CD14-positive monocyte (primary cell): ENCODE measurements around the gene ANKRD12. TPM values are rescaled to one million over a fixed set of nuclear protein-coding genes. Genes with fewer than 3 reads are reported as not detected.
A peak's percentile ranks its signal among the peaks of the same experiment; 100 is the strongest.
"Not testable (repeated sequence)": the region's sequence is repeated elsewhere in the genome, so short reads cannot be mapped to it uniquely, and the experiment has no call there.

Experiments
- DNase-seq, 3 donors: peaks; one replicate each; pipeline ENCODE4 v3.0.0-alpha.2; 2011 to 2022
- H2AFZ ChIP-seq: 2 replicates; pipeline ENCODE4 v1.6.0; 2012; ENCODE audit warnings: mild to moderate bottlenecking, low read depth, low read length, inconsistent platforms; ENCODE audit not compliant: insufficient read depth, poor library complexity, severe bottlenecking
- H3K27ac ChIP-seq, 2 donors: 1 replicate in 1 of 2; 2 replicates in 1 of 2; pipeline ENCODE4 v1.5.1; 2012 to 2013; ENCODE audit warnings: low read length in 2 of 2, control low read depth in 1 of 2, inconsistent platforms in 1 of 2, low read depth in 1 of 2, mild to moderate bottlenecking in 1 of 2
- H3K27me3 ChIP-seq, 2 donors: one replicate each; pipeline versions ENCODE4 v1.6.0 to v1.6.1; 2011 to 2013; ENCODE audit warnings: low read length in 2 of 2; ENCODE audit not compliant: control insufficient read depth in 2 of 2, insufficient read depth in 2 of 2
- H3K36me3 ChIP-seq, 2 donors: replicated peaks in 1 of 2; 1 replicate in 1 of 2; 2 replicates in 1 of 2; pipeline versions ENCODE4 v1.5.1 to v1.6.1; 2012 to 2013; ENCODE audit warnings: low read length in 2 of 2, control low read depth in 1 of 2, inconsistent platforms in 1 of 2, mild to moderate bottlenecking in 1 of 2; ENCODE audit not compliant: insufficient read depth in 2 of 2, control insufficient read depth in 1 of 2
- H3K4me1 ChIP-seq, 2 donors: 1 replicate in 1 of 2; 2 replicates in 1 of 2; pipeline versions ENCODE4 v1.5.1 to v1.6.1; 2012 to 2013; ENCODE audit warnings: low read length in 2 of 2, control low read depth in 1 of 2, inconsistent platforms in 1 of 2, mild to moderate bottlenecking in 1 of 2, moderate library complexity in 1 of 2; ENCODE audit not compliant: insufficient read depth in 2 of 2, control insufficient read depth in 1 of 2
- H3K4me2 ChIP-seq: replicated peaks from 2 replicates; pipeline ENCODE3; 2012; ENCODE audit warnings: low read length, moderate library complexity, mild to moderate bottlenecking; ENCODE audit not compliant: poor library complexity, severe bottlenecking; ENCODE audit errors: extremely low read depth
- H3K4me3 ChIP-seq, 3 experiments: fragments of 200-600 bp in 1 of 3; sonication (generic) in 1 of 3; replicated peaks in 1 of 3; 1 replicate in 2 of 3; 2 replicates in 1 of 3; pipeline ENCODE4 v1.5.1; 2011 to 2013; ENCODE audit warnings: low read length in 3 of 3, mild to moderate bottlenecking in 3 of 3, control low read depth in 2 of 3, low read depth in 2 of 3, inconsistent platforms in 1 of 3, moderate library complexity in 1 of 3
- H3K79me2 ChIP-seq: 2 replicates; pipeline ENCODE4 v1.6.0; 2012; ENCODE audit warnings: mild to moderate bottlenecking, control low read depth, inconsistent platforms, low read length, moderate library complexity; ENCODE audit not compliant: insufficient read depth
- H3K9ac ChIP-seq: 2 replicates; pipeline ENCODE4 v1.6.0; 2017; ENCODE audit warnings: low read length, mild to moderate bottlenecking; ENCODE audit not compliant: insufficient read depth, poor library complexity, severe bottlenecking
- H3K9me3 ChIP-seq, 2 donors: replicated peaks in 1 of 2; 1 replicate in 1 of 2; 2 replicates in 1 of 2; pipeline versions ENCODE4 v1.5.1 to v1.6.1; 2012 to 2013; ENCODE audit warnings: low read length in 2 of 2, control low read depth in 1 of 2; ENCODE audit not compliant: control insufficient read depth in 1 of 2, insufficient read depth in 1 of 2
- H4K20me1 ChIP-seq: 2 replicates; pipeline ENCODE4 v1.6.0; 2012; ENCODE audit warnings: mild to moderate bottlenecking, low read length, control low read depth, moderate library complexity; ENCODE audit not compliant: insufficient read depth
- H3K27ac Mint-ChIP-seq, 7 donors: one replicate each; pipeline ENCODE4 v1.8.0; 2020; ENCODE audit warnings: mild to moderate bottlenecking in 7 of 7, mixed read lengths in 7 of 7, moderate library complexity in 6 of 7, inconsistent platforms in 2 of 7
- H3K27me3 Mint-ChIP-seq, 3 donors: one replicate each; pipeline ENCODE4 v1.8.0; 2021 to 2022; ENCODE audit warnings: low read depth in 3 of 3, mild to moderate bottlenecking in 3 of 3, mixed read lengths in 3 of 3, moderate library complexity in 3 of 3, inconsistent platforms in 1 of 3
- H3K36me3 Mint-ChIP-seq, 2 donors: one replicate each; pipeline ENCODE4 v1.8.0; 2020; ENCODE audit warnings: mixed read lengths in 2 of 2, inconsistent platforms in 1 of 2, mild to moderate bottlenecking in 1 of 2
- H3K4me1 Mint-ChIP-seq: one replicate; pipeline ENCODE4 v1.8.0; 2020; ENCODE audit warnings: mild to moderate bottlenecking, mixed read lengths
- H3K4me3 Mint-ChIP-seq, 2 donors: one replicate each; pipeline ENCODE4 v1.8.0; 2020; ENCODE audit warnings: mild to moderate bottlenecking in 2 of 2, mixed read lengths in 2 of 2, moderate library complexity in 1 of 2
- H3K9me3 Mint-ChIP-seq, 7 donors: one replicate each; pipeline ENCODE4 v1.8.0; 2020 to 2022; ENCODE audit warnings: mixed read lengths in 7 of 7, mild to moderate bottlenecking in 6 of 7, moderate library complexity in 6 of 7, inconsistent platforms in 2 of 7
- CTCF ChIP-seq: fragments of 200-600 bp; IDR thresholded peaks from one replicate; pipeline ENCODE4 v1.8.0; 2022; ENCODE audit warnings: antibody characterized with exemption, mild to moderate bottlenecking
- WGBS: methylation state at CpG from one replicate; pipeline ENCODE4 v1.1.5; 2013; ENCODE audit warnings: missing lambda C conversion rate; ENCODE audit not compliant: insufficient coverage; 5-methylcytosine and 5-hydroxymethylcytosine counted together
- intact Hi-C, 2 donors: fragments of 100-400 bp; cut with micrococcal nuclease; formaldehyde crosslinking; loops; one replicate each; pipeline versions ENCODE4 v1.15.0 to v1.15.1; 2023
- polyA plus RNA-seq, 3 donors: library from polyadenylated mRNA; depleted of rRNA in 1 of 3; unstranded in 2 of 3; stranded (reverse) in 1 of 3; fragments of 300-500 nt in 2 of 3; fragments of >200 nt in 1 of 3; fragmentation: Illumina TruSeq in 2 of 3; gene quantifications; 1 replicate in 2 of 3; 2 replicates in 1 of 3; pipeline ENCODE4 v1.2.3, GENCODE V29; 2012 to 2021

ANKRD12 gene
- polyA plus RNA-seq, 3 donors, result 9.3 to 15.5 (median 15.4) TPM

- no peaks in the 10 kb centered on the region for H3K36me3 Mint-ChIP-seq
- Histone ChIP-seq H3K9ac (no peak overlapping the region), H3K9me3 (no peaks in the 10 kb centered on the region), H4K20me1 (no peaks in the 10 kb centered on the region), H3K4me1 (peaks cover 25 to 30% of the 10 kb centered on the region in 2 donors), H3K27me3 (no peaks in the 10 kb centered on the region), H3K36me3 (no peaks in the 10 kb centered on the region), H3K27ac (no peak overlapping the region), H3K4me2 (no peak overlapping the region), H3K4me3 (no peak overlapping the region), H2AFZ (no peak overlapping the region), H3K79me2 (no peaks in the 10 kb centered on the region)
- no peak for TF ChIP-seq CTCF
- H3K27ac Mint-ChIP-seq, result no peak overlapping the region
- DNase-seq, result no peak
- peaks cover 1 to 8% (median 4%) of the 10 kb centered on the region in 3 donors for H3K27me3 Mint-ChIP-seq
- H3K4me1 Mint-ChIP-seq, result peaks cover 32% of the 10 kb centered on the region
- intact Hi-C loops, result no loop called here
- 92% methylated on average over 2 of the region's 5 CpGs for WGBS
- H3K4me3 Mint-ChIP-seq, result no peak overlapping the region
- H3K9me3 Mint-ChIP-seq, result no peaks in the 10 kb centered on the region
Observed at GRCh38 chr18:9088252-9088651, 48.3 kb upstream of the ANKRD12 start.

GRCh38 chr18:9088727-9089126, 47.9 kb upstream of the ANKRD12 start:
- Mint-ChIP-seq H3K4me1 (peaks cover 30% of the 10 kb centered on the region), H3K27ac (peak overlapping the region in 1 of 7 donors; percentile 74)
- H3K9me3 Mint-ChIP-seq, H3K4me3 Mint-ChIP-seq, H3K27me3 ChIP-seq, intact Hi-C loops, H3K27me3 Mint-ChIP-seq, H3K27ac ChIP-seq, H2AFZ ChIP-seq, H4K20me1 ChIP-seq, H3K4me2 ChIP-seq, H3K79me2 ChIP-seq, H3K36me3 ChIP-seq, H3K36me3 Mint-ChIP-seq, H3K9me3 ChIP-seq, H3K4me3 ChIP-seq, H3K9ac ChIP-seq, DNase-seq: not testable (repeated sequence)
- WGBS, result no CpG with 5 or more reads among the region's 2 CpGs
- peaks cover 21 to 25% of the 10 kb centered on the region in 2 donors for H3K4me1 ChIP-seq
